K562 (cell line): ENCODE data around the gene DOCK6. TPM values are rescaled to one million over a fixed set of nuclear protein-coding genes. Genes with fewer than 3 reads are reported as not detected.

ENCODE experiments used
- C11orf30 ChIP-seq: fragments of 450-650 bp; IDR thresholded peaks from 2 replicates; pipeline ENCODE4 v1.6.1; 2016; ENCODE audit warnings: low read depth, mild to moderate bottlenecking
- GATAD2A ChIP-seq: fragments of 450-650 bp; IDR thresholded peaks from 2 replicates; pipeline ENCODE4 v1.6.1; 2017
- GTF2A2 ChIP-seq: IDR thresholded peaks from 2 replicates; pipeline ENCODE4 v1.6.1; 2016; ENCODE audit warnings: mild to moderate bottlenecking, missing genetic modification characterization, missing compliant biosample characterization
- HMGN3 ChIP-seq: IDR thresholded peaks from 2 replicates; pipeline ENCODE4 v1.6.1; 2011; ENCODE audit warnings: borderline replicate concordance, low read depth, mild to moderate bottlenecking, mixed read lengths, low read length; ENCODE audit not compliant: insufficient read length; ENCODE audit errors: extremely low read depth
- HNRNPUL1 ChIP-seq: fragments of 200-400 bp; formaldehyde crosslinking; IDR thresholded peaks from 2 replicates; pipeline ENCODE4 v1.6.1; 2017; ENCODE audit warnings: low read length
- MYC ChIP-seq, 2 experiments: fragments of 250-450 bp in 1 of 2; sonication (Bioruptor Pico) in 1 of 2; IDR thresholded peaks; 2 replicates each; pipeline versions ENCODE4 v1.5.1 to v1.6.1; 2012 to 2021; ENCODE audit warnings: low read depth in 2 of 2, borderline replicate concordance in 1 of 2, improper control_type of control experiment in 1 of 2, low read length in 1 of 2, mild to moderate bottlenecking in 1 of 2, moderate library complexity in 1 of 2
- OTX1 ChIP-seq: fragments of 450-650 bp; formaldehyde crosslinking; IDR thresholded peaks from 2 replicates; pipeline ENCODE4 v1.4.0; 2022; ENCODE audit warnings: mild to moderate bottlenecking
- PURB ChIP-seq: sonication (generic); formaldehyde crosslinking; IDR thresholded peaks from 2 replicates; pipeline ENCODE4 v1.9.0; 2021; ENCODE audit warnings: low read depth, mild to moderate bottlenecking, missing genetic modification reagents
- RBM14 ChIP-seq: fragments of 200-400 bp; formaldehyde crosslinking; IDR thresholded peaks from 2 replicates; pipeline ENCODE4 v1.6.1; 2018; ENCODE audit warnings: low read depth, mild to moderate bottlenecking, low read length, moderate library complexity, borderline replicate concordance; ENCODE audit not compliant: insufficient read depth
- SMARCE1 ChIP-seq: fragments of 450-650 bp; IDR thresholded peaks from 2 replicates; pipeline ENCODE4 v1.7.1; 2016; ENCODE audit warnings: mild to moderate bottlenecking
- SOX6 ChIP-seq: fragments of 450-650 bp; IDR thresholded peaks from 2 replicates; pipeline ENCODE4 v1.6.1; 2014; ENCODE audit warnings: mild to moderate bottlenecking
- ZNF197 ChIP-seq: fragments of 200-800 bp; sonication (Bioruptor generic); IDR thresholded peaks from 2 replicates; pipeline ENCODE4 v1.6.1; 2016; ENCODE audit warnings: low read depth, missing genetic modification characterization, missing compliant biosample characterization
- polyA plus RNA-seq, 8 experiments: library from polyadenylated mRNA; depleted of rRNA in 4 of 8; stranded (reverse) in 5 of 8; unstranded in 3 of 8; fragments of >200 nt; fragmentation: Nextera tagmentation in 2 of 8; fragmentation: Illumina TruSeq in 1 of 8; extraction: Ambion mirVana in 2 of 8; extraction: Trizol in 1 of 8; gene quantifications; 2 replicates each; pipeline versions ENCODE4 v1.2.1 to v1.2.3, GENCODE V29; 2011 to 2014; ENCODE audit warnings: inconsistent platforms in 1 of 8, missing spikeins in 1 of 8
- total RNA-seq, 7 experiments: library from RNA; depleted of rRNA in 6 of 7; stranded (reverse); fragments of >200 nt in 6 of 7; fragmentation: Illumina TruSeq in 2 of 7; extraction: Trizol in 2 of 7; gene quantifications; 2 replicates each; pipeline versions ENCODE4 v1.2.1 to v1.2.3, GENCODE V29; 2011 to 2021; ENCODE audit warnings: low replicate concordance in 1 of 7
- TF ChIP-seq, protein P1 (sequence below): fragments of 150-350 bp; IDR thresholded peaks from 2 replicates; pipeline ENCODE4 v1.6.1; 2014; ENCODE audit warnings: low read depth, mild to moderate bottlenecking, low read length, borderline replicate concordance
- TF ChIP-seq, protein P2 (sequence below): fragments of 250-450 bp; sonication (Bioruptor Pico); IDR thresholded peaks from 2 replicates; pipeline ENCODE4 v1.4.0; 2020; ENCODE audit warnings: borderline replicate concordance
- TF ChIP-seq, protein P3 (sequence below): sonication (generic); formaldehyde crosslinking; IDR thresholded peaks from 2 replicates; pipeline ENCODE4 v1.8.0; 2022; ENCODE audit warnings: missing genetic modification reagents, mild to moderate bottlenecking, borderline replicate concordance
- TF ChIP-seq, protein P4 (sequence below): fragments of 250-450 bp; sonication (Bioruptor Pico); IDR thresholded peaks from 2 replicates; pipeline ENCODE4 v1.5.0; 2020; ENCODE audit warnings: mild to moderate bottlenecking
- TF ChIP-seq, protein P5 (sequence below): sonication (generic); formaldehyde crosslinking; IDR thresholded peaks from 2 replicates; pipeline ENCODE4 v1.8.0; 2022; ENCODE audit warnings: mild to moderate bottlenecking, missing genetic modification reagents

Gene DOCK6
- total and polyA plus RNA-seq, 9 of the 15 experiments (the other 6 are each of a cell fraction or from before 2014, with no cell fraction given), result 0.35 to 19.3 (median 3.8) TPM

DNA sequence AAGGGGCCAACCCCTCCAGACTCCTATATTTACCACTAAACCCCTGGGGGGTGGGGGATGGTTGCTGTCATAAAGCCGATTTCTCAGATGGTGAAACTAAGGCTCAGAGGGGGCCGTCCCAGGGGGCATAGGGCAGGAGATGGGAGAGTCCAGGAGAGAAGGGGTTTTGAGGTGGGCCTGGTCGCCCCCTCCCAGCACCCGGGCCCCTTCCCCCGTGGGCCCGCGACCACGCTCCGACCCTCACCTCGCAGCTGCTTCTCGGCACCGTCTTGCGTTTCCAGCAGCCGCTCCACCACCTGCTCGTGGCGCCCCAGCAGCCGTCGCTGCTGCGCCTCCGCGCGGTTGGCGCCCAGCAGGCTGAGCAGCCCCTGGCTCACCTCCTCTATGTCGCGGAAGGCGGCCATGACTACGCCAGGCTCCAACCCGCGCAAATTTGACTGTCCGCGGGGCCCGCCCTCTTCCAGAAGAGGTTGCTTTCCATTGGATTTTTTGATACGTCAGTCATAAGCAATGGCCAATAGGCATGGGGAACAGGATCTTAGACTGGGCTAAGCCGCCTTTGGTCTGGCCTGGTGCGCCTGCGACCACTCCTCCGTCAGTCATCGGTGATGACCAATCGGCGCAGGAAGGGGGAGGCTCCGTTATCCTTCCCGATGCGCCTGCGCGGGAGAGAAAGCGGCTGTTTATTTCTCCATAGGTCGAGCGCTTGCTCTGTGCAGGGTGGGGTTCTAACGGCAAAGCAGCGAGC lies 106.8 kb downstream of the DOCK6 start, which contains the start of gene SPC24 (continued):
- TF ChIP-seq, protein P1, sequence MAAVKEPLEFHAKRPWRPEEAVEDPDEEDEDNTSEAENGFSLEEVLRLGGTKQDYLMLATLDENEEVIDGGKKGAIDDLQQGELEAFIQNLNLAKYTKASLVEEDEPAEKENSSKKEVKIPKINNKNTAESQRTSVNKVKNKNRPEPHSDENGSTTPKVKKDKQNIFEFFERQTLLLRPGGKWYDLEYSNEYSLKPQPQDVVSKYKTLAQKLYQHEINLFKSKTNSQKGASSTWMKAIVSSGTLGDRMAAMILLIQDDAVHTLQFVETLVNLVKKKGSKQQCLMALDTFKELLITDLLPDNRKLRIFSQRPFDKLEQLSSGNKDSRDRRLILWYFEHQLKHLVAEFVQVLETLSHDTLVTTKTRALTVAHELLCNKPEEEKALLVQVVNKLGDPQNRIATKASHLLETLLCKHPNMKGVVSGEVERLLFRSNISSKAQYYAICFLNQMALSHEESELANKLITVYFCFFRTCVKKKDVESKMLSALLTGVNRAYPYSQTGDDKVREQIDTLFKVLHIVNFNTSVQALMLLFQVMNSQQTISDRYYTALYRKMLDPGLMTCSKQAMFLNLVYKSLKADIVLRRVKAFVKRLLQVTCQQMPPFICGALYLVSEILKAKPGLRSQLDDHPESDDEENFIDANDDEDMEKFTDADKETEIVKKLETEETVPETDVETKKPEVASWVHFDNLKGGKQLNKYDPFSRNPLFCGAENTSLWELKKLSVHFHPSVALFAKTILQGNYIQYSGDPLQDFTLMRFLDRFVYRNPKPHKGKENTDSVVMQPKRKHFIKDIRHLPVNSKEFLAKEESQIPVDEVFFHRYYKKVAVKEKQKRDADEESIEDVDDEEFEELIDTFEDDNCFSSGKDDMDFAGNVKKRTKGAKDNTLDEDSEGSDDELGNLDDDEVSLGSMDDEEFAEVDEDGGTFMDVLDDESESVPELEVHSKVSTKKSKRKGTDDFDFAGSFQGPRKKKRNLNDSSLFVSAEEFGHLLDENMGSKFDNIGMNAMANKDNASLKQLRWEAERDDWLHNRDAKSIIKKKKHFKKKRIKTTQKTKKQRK, result peak; percentile 86
- TF ChIP-seq SMARCE1, result no peak
- TF ChIP-seq, protein P2, sequence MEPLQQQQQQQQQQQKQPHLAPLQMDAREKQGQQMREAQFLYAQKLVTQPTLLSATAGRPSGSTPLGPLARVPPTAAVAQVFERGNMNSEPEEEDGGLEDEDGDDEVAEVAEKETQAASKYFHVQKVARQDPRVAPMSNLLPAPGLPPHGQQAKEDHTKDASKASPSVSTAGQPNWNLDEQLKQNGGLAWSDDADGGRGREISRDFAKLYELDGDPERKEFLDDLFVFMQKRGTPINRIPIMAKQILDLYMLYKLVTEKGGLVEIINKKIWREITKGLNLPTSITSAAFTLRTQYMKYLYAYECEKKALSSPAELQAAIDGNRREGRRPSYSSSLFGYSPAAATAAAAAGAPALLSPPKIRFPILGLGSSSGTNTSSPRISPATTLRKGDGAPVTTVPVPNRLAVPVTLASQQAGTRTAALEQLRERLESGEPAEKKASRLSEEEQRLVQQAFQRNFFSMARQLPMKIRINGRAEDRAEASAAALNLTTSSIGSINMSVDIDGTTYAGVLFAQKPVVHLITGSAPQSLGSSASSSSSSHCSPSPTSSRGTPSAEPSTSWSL (CRISPR knock-in tag), result no peak
- 0 out of 2 replicates have a peak, but pooled peaks have one; percentile 77 for TF ChIP-seq RBM14
- TF ChIP-seq SOX6, result 0 out of 2 replicates have a peak, but pooled peaks have one; percentile 5
- peak; percentile 70; the same call in 1 of the 2 replicates for TF ChIP-seq MYC (IDR thresholded peaks at IDR 0.05; ENCODE audit: low read depth, low read length)
- no peak for TF ChIP-seq MYC (CRISPR knock-in tag; IDR thresholded peaks at IDR 0.05; ENCODE audit: borderline replicate concordance, low read depth)
- TF ChIP-seq, protein P3, sequence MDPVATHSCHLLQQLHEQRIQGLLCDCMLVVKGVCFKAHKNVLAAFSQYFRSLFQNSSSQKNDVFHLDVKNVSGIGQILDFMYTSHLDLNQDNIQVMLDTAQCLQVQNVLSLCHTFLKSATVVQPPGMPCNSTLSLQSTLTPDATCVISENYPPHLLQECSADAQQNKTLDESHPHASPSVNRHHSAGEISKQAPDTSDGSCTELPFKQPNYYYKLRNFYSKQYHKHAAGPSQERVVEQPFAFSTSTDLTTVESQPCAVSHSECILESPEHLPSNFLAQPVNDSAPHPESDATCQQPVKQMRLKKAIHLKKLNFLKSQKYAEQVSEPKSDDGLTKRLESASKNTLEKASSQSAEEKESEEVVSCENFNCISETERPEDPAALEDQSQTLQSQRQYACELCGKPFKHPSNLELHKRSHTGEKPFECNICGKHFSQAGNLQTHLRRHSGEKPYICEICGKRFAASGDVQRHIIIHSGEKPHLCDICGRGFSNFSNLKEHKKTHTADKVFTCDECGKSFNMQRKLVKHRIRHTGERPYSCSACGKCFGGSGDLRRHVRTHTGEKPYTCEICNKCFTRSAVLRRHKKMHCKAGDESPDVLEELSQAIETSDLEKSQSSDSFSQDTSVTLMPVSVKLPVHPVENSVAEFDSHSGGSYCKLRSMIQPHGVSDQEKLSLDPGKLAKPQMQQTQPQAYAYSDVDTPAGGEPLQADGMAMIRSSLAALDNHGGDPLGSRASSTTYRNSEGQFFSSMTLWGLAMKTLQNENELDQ (CRISPR knock-in tag), result no peak
- TF ChIP-seq, protein P4, sequence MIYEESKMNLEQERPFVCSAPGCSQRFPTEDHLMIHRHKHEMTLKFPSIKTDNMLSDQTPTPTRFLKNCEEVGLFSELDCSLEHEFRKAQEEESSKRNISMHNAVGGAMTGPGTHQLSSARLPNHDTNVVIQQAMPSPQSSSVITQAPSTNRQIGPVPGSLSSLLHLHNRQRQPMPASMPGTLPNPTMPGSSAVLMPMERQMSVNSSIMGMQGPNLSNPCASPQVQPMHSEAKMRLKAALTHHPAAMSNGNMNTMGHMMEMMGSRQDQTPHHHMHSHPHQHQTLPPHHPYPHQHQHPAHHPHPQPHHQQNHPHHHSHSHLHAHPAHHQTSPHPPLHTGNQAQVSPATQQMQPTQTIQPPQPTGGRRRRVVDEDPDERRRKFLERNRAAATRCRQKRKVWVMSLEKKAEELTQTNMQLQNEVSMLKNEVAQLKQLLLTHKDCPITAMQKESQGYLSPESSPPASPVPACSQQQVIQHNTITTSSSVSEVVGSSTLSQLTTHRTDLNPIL (CRISPR knock-in tag), result no peak
- no peak for TF ChIP-seq HNRNPUL1
- TF ChIP-seq C11orf30, result peak; percentile 80
- TF ChIP-seq GATAD2A, result no peak
- TF ChIP-seq HMGN3, result no peak
- no peak for TF ChIP-seq ZNF197
- TF ChIP-seq GTF2A2 (tag), result no peak
- TF ChIP-seq, protein P5, sequence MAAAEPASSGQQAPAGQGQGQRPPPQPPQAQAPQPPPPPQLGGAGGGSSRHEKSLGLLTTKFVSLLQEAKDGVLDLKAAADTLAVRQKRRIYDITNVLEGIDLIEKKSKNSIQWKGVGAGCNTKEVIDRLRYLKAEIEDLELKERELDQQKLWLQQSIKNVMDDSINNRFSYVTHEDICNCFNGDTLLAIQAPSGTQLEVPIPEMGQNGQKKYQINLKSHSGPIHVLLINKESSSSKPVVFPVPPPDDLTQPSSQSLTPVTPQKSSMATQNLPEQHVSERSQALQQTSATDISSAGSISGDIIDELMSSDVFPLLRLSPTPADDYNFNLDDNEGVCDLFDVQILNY (CRISPR knock-in tag), result no peak
- TF ChIP-seq OTX1, result peak; percentile 78; the same call in 1 of the 2 replicates
- TF ChIP-seq PURB (CRISPR knock-in tag), result no peak
